ENCODE results near the gene FBXL7. TPM values are rescaled to one million over a fixed set of nuclear protein-coding genes. Genes with fewer than 3 reads are reported as not detected.

FBXL7 gene
- total and polyA plus RNA-seq, 2 experiments from 2014 or later = 4.5 to 15.2 TPM

DNA sequence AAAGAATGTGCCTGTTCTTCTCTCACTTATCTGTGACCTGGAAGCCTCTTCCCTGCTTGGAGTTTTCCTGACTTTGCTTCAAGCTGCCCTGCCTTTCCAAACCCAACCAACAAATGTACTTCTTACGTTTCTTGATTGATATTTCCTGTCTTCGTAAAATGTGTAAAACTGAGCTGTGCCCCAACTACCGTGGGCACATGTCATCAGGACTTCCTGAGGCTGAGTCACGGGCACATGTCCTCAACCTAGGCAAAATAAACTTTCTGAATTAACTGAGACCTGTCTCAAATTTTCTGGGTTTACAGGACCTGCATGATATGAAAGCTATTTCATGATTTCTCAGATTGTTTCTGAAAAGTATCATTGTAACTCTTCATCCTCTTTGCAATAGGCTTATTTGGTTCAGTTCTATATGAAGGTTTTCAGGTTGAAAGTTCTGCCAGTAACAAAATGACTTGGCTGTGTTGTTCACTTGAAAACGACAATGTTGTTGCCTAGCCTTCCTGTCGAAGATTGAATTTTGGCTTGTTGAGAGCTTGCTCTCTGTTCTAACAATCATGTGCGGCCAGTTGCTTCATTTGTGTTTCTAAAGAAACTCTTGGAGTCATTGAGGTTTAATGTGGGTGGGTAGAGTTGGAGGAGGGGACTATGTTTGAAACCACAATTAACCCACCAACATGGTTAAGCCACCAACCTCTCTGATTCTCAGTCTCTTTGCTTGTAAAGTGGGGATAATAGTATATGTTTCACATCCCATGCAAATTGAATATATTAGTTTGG is 145.6 kb downstream of the FBXL7 start:
- H3K4me3 ChIP-seq = 0 out of 2 replicates have a peak overlapping the region, but pooled peaks have one; percentile 12
- Mint-ChIP-seq H3K4me1 (peaks cover 34% of the 10 kb centered on the region), H3K36me3 (ENCODE audit: low read depth) (no peaks in the 10 kb centered on the region), H3K4me3 (peak overlapping the region; percentile 12; the same call in 2 of the 3 replicates), H3K27ac (peak overlapping the region; percentile 67), H3K9me3 (peaks cover under 1% of the 10 kb centered on the region; the same call in 1 of the 3 replicates), H3K27me3 (ENCODE audit: insufficient read depth, low read depth, poor library complexity) (peaks cover 3% of the 10 kb centered on the region)
- no peaks in the 10 kb centered on the region for H3K27me3 ChIP-seq (ENCODE audit: insufficient read depth)
- TF ChIP-seq NANOG (IDR thresholded peaks at IDR 0.05; ENCODE audit: borderline replicate concordance) = peak; percentile 31; the same call in 1 of the 2 replicates
- no peak for TF ChIP-seq EZH2phosphoT487 (IDR thresholded peaks at IDR 0.05; ENCODE audit: unreplicated experiment)
- DNase-seq (ENCODE audit: low spot score) (peak; percentile 40), ATAC-seq (peak; percentile 59; the same call in 2 of the 3 replicates)
- H3F3A ChIP-seq (replicated peaks; ENCODE audit: low read depth) = no peaks in the 10 kb centered on the region
- H3K27ac ChIP-seq (ENCODE audit: low read depth) = peak overlapping the region; percentile 53
- peak overlapping the region; percentile 39 for H3K4me2 ChIP-seq
- no peaks in the 10 kb centered on the region for H4K20me1 ChIP-seq (replicated peaks; ENCODE audit: insufficient read depth)
- H3K36me3 ChIP-seq (ENCODE audit: insufficient read depth) = no peaks in the 10 kb centered on the region
- no peak overlapping the region for H2AFZ ChIP-seq
- H3K4me1 ChIP-seq (ENCODE audit: insufficient read depth) = peaks cover 29% of the 10 kb centered on the region
- peaks cover 16% of the 10 kb centered on the region for H3K9me2 ChIP-seq (ENCODE audit: insufficient read depth)
- peaks cover 55% of the 10 kb centered on the region for H3K79me2 ChIP-seq (replicated peaks; ENCODE audit: insufficient read depth)

DNA sequence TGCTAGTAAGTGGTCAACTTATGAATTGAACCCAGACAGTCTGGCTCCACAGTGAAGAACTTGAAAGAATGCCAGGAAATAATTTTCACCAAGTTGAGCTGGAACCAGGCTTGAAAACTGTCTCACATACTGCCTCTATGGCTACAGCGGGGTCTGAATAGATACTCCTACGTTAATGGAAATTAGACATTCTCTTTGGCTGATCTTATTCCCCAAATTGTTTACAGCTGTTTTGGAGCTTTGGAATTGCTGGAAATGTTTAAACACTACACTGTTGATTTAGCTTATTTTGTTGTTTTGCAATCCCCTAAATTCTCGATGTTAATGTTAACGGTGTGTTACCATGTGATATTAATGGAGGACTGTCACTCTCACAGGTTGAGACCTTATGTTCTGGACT is 146.4 kb downstream of the FBXL7 start:
- Mint-ChIP-seq H3K27me3 (ENCODE audit: insufficient read depth, low read depth, poor library complexity) (peaks cover 3% of the 10 kb centered on the region), H3K36me3 (ENCODE audit: low read depth) (no peaks in the 10 kb centered on the region), H3K9me3 (peaks cover 4% of the 10 kb centered on the region; the same call in 1 of the 3 replicates), H3K27ac (no peak overlapping the region), H3K4me1 (peaks cover 34% of the 10 kb centered on the region), H3K4me3 (no peak overlapping the region)
- no peaks in the 10 kb centered on the region for H3K36me3 ChIP-seq (ENCODE audit: insufficient read depth)
- H3K4me1 ChIP-seq (ENCODE audit: insufficient read depth) = peaks cover 29% of the 10 kb centered on the region
- TF ChIP-seq EZH2phosphoT487 (IDR thresholded peaks at IDR 0.05; ENCODE audit: unreplicated experiment) (no peak), REST (IDR thresholded peaks at IDR 0.05; ENCODE audit: unreplicated experiment) (no peak), ZNF114 (CRISPR knock-in tag; IDR thresholded peaks at IDR 0.05) (no peak), POLR2AphosphoS5 (IDR thresholded peaks at IDR 0.05; ENCODE audit: low read depth) (no peak)
- DNase-seq (ENCODE audit: low spot score) = no peak
- H3K9me2 ChIP-seq (ENCODE audit: insufficient read depth) = peaks cover 16% of the 10 kb centered on the region
- peaks cover 52% of the 10 kb centered on the region for H3K79me2 ChIP-seq (replicated peaks; ENCODE audit: insufficient read depth)
- H3K4me3 ChIP-seq = no peak overlapping the region
- no peak overlapping the region for H3K4me2 ChIP-seq
- ATAC-seq = no peak
- H3F3A ChIP-seq (replicated peaks; ENCODE audit: low read depth) = no peaks in the 10 kb centered on the region
- no peaks in the 10 kb centered on the region for H4K20me1 ChIP-seq (replicated peaks; ENCODE audit: insufficient read depth)
- H3K27me3 ChIP-seq (ENCODE audit: insufficient read depth) = no peaks in the 10 kb centered on the region
- no peak overlapping the region for H3K27ac ChIP-seq (ENCODE audit: low read depth)
- H2AFZ ChIP-seq = no peak overlapping the region
